GM12878 (cell line): Measurements from ENCODE around the gene GIGYF1. TPM values are rescaled to one million over a fixed set of nuclear protein-coding genes. Genes with fewer than 3 reads are reported as not detected.
A peak's percentile ranks its signal among the peaks of the same experiment; 100 is the strongest.

Source experiments
- ATAC-seq: fragments of 200-7000 bp; cut with Tn5 transposase; 3 replicates; pipeline ENCODE4 v1.9.1; 2020; ENCODE audit warnings: mild to moderate bottlenecking, moderate library complexity
- BruUV-seq: library from RNA; stranded (reverse); fragments of 400-500 nt; replicated peaks from 2 replicates; lab custom pipeline; 2021; lab: Mats Ljungman, UMichigan
- CTCF ChIA-PET: fragments of 300-600 bp; sonication (Branson Sonifier 250); formaldehyde crosslinking; extraction: SDS; loops from one replicate; lab custom pipeline; 2021; ENCODE audit warnings: inconsistent platforms; lab: Yijun Ruan, JAX
- POLR2A ChIA-PET: fragments of 350-600 bp; formaldehyde crosslinking; extraction: SDS; loops from one replicate; lab custom pipeline; 2021; ENCODE audit warnings: inconsistent platforms; lab: Charles Lee
- RAD21 ChIA-PET: fragments of 300-600 bp; sonication (Branson Sonifier 250); formaldehyde crosslinking; loops from one replicate; lab custom pipeline; 2023; ENCODE audit warnings: antibody characterized with exemption; ENCODE audit not compliant: unreplicated experiment; lab: Charles Lee
- SMC1A ChIA-PET: fragments of 300-600 bp; sonication (Branson Sonifier 250); formaldehyde crosslinking; loops from one replicate; lab custom pipeline; 2023; ENCODE audit not compliant: unreplicated experiment, uncharacterized antibody; lab: Charles Lee
- DNase-seq: peaks from one replicate; pipeline ENCODE4 v3.0.0-alpha.2; 2011; ENCODE audit warnings: low read depth, low spot score
- FAIRE-seq: peaks from 3 replicates; lab custom pipeline; 2011; peaks lifted over from hg19 to GRCh38; lab: Jason Lieb, UNC
- H2AFZ ChIP-seq: 2 replicates; pipeline ENCODE4 v1.6.0; 2011; ENCODE audit warnings: low read depth, low read length, control low read depth; ENCODE audit not compliant: control insufficient read depth
- H3K27ac ChIP-seq: 2 replicates; pipeline ENCODE4 v1.5.1; 2011; ENCODE audit warnings: control low read depth; ENCODE audit not compliant: control insufficient read depth, insufficient read depth
- H3K27me3 ChIP-seq, 2 experiments: replicated peaks in 1 of 2; 2 replicates each; pipeline versions ENCODE4 v1.6.0 to v1.6.1; 2011; ENCODE audit warnings: low read length in 1 of 2; ENCODE audit not compliant: control insufficient read depth in 2 of 2, insufficient read depth in 2 of 2
- H3K36me3 ChIP-seq, 2 experiments: 2 replicates each; pipeline ENCODE4 v1.5.1; 2011; ENCODE audit warnings: low read length in 1 of 2; ENCODE audit not compliant: control insufficient read depth in 2 of 2, insufficient read depth in 2 of 2
- H3K4me1 ChIP-seq: 2 replicates; pipeline ENCODE4 v1.6.1; 2011; ENCODE audit warnings: mild to moderate bottlenecking, low read length, moderate library complexity, mixed read lengths; ENCODE audit not compliant: control insufficient read depth, insufficient read depth
- H3K4me2 ChIP-seq: 2 replicates; pipeline ENCODE4 v1.6.0; 2011; ENCODE audit warnings: control low read depth; ENCODE audit not compliant: control insufficient read depth, insufficient read depth
- H3K4me3 ChIP-seq: fragments of 200-600 bp; sonication (generic); 2 replicates; pipeline ENCODE4 v1.5.1; 2016
- H3K79me2 ChIP-seq: 2 replicates; pipeline ENCODE4 v1.6.0; 2011; ENCODE audit warnings: low read length; ENCODE audit not compliant: control insufficient read depth, insufficient read depth
- H3K9ac ChIP-seq: 2 replicates; pipeline ENCODE4 v1.8.0; 2011; ENCODE audit warnings: low read length, control low read depth, mixed read lengths; ENCODE audit not compliant: control insufficient read depth, insufficient read depth
- H3K9me3 ChIP-seq: replicated peaks from 3 replicates; pipeline ENCODE4 v1.5.1; 2011; ENCODE audit warnings: mild to moderate bottlenecking, low read length; ENCODE audit not compliant: control insufficient read depth, insufficient read depth
- H4K20me1 ChIP-seq: 2 replicates; pipeline ENCODE4 v1.6.0; 2011; ENCODE audit not compliant: control insufficient read depth, insufficient read depth
- EGR1 ChIP-seq, 2 experiments: IDR thresholded peaks; 1 replicate in 1 of 2; 2 replicates in 1 of 2; pipeline ENCODE4 v1.6.1; 2011 to 2012; ENCODE audit warnings: low read depth in 2 of 2, low read length in 2 of 2, borderline replicate concordance in 1 of 2, mild to moderate bottlenecking in 1 of 2, moderate library complexity in 1 of 2
- HDAC2 ChIP-seq: fragments of 200-600 bp; sonication (generic); IDR thresholded peaks from 2 replicates; pipeline ENCODE4 v1.6.1; 2017
- REST ChIP-seq: IDR thresholded peaks from 2 replicates; pipeline ENCODE4 v1.6.1; 2012; ENCODE audit warnings: mild to moderate bottlenecking, low read depth, low read length
- WGBS: methylation state at CpG from one replicate; pipeline ENCODE4 v1.1.6; 2016; ENCODE audit warnings: low lambda C conversion rate; ENCODE audit not compliant: insufficient replicate concordance, insufficient coverage; ENCODE audit errors: missing lambda C conversion rate; 5-methylcytosine and 5-hydroxymethylcytosine counted together
- in situ Hi-C: fragments of 300-500 bp; cut with MboI; formaldehyde crosslinking; loops from 9 replicates; pipeline ENCODE4 v1.14.3; 2018; ENCODE audit warnings: mixed read lengths
- intact Hi-C: fragments of 100-400 bp; cut with micrococcal nuclease; formaldehyde crosslinking; loops from one replicate; pipeline ENCODE4 v1.14.2; 2022; ENCODE audit not compliant: unreplicated experiment
- polyA plus RNA-seq, 11 experiments: library from polyadenylated mRNA; depleted of rRNA in 4 of 11; unstranded in 6 of 11; stranded (reverse) in 5 of 11; fragments of >200 nt; fragmentation: Nextera tagmentation in 4 of 11; fragmentation: Illumina TruSeq in 1 of 11; extraction: Ambion mirVana in 4 of 11; extraction: Trizol in 1 of 11; gene quantifications; 1 replicate in 1 of 11; 2 replicates in 10 of 11; pipeline versions ENCODE4 v1.2.1 to v1.2.3, GENCODE V29; 2011 to 2016; ENCODE audit warnings: inconsistent platforms in 2 of 11, missing spikeins in 2 of 11, low read depth in 1 of 11
- total RNA-seq, 4 experiments: library from RNA; depleted of rRNA in 3 of 4; stranded (reverse); fragments of >200 nt in 3 of 4; fragmentation: Illumina TruSeq in 1 of 4; extraction: Trizol in 1 of 4; gene quantifications; 2 replicates each; pipeline versions ENCODE4 v1.2.1 to v1.2.3, GENCODE V29; 2013 to 2021

Gene GIGYF1
- total and polyA plus RNA-seq, 10 of the 15 experiments (the other 5 are each of a cell fraction or from before 2014, with no cell fraction given), result 0.31 to 47.2 (median 9.9) TPM

DNA sequence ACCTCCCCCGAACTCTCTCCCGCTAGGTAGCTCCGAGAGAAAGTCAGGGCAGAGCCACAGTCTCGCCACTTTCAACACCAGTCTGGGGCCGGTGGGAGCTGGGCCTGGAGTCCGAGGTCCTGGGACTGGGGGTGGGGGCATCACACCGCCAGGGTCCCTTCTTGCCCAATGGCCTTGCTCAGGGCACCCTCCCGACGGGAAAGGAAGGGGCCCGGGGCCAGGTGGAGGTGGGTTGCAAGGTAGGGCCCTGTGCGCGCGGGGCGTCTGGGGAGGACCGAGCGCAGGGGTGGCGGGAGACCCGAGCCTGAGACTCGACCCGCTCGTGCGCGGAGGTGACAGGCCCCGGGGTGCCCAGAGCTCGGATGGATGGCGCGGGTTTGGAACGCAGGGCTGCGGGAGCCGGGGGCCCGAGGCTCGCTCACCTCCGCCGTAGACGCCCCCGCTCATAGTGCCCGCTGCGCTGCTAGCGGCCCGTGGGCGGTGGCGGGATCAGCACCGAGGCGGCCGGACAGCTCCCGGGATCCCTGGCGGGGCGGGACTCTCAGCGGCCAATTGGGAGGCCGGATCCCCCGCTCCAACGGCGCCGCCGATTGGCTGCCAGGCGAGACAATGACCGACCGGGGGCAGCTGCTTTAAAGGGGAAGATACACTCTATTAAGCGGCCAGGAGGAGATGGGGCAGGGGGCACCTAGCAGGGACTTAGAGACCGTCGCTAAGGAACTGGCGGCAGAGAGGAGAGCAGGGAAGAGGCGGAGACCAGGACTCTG lies 38.0 kb downstream of the GIGYF1 start, which contains the start of gene ACTL6B:
Gene ACTL6B (minus strand): TSS at position 541 of the 767 bp plus-strand sequence. CDS start 94 bp downstream, at position 447.
- ChIA-PET POLR2A (no interaction called here), SMC1A (no interaction called here), CTCF (no interaction called here), RAD21 (no interaction called here)
- Histone ChIP-seq H3K4me3 (no peak within 1 kb of the TSS), H3K36me3 (no peaks in the 10 kb centered on the region), H3K9me3 (no peaks in the 10 kb centered on the region), H2AFZ (no peak within 1 kb of the TSS), H4K20me1 (no peaks in the 10 kb centered on the region), H3K4me2 (no peak within 1 kb of the TSS), H3K9ac (no peak within 1 kb of the TSS), H3K27me3 (no peaks in the 10 kb centered on the region; a peak in 1 of 4 replicates), H3K79me2 (no peaks in the 10 kb centered on the region), H3K27ac (no peak within 1 kb of the TSS), H3K4me1 (no peaks in the 10 kb centered on the region)
- BruUV-seq, result no TSS peak
- in situ Hi-C loops (no loop called here), intact Hi-C loops (no loop called here)
- no peak for DNase-seq
- 63% methylated on average over 45 of the region's 63 CpGs for WGBS
- no peak for FAIRE-seq
- no peak for ATAC-seq
- TF ChIP-seq HDAC2 (no peak), EGR1 (IDR thresholded peaks at IDR 0.05; ENCODE audit: borderline replicate concordance in 1 of 2, low read depth in 2 of 2, low read length in 2 of 2) (peak in 1 of 2 experiments; percentile 66; a peak in 1 of 3 replicates), REST (peak; percentile 82)
